BE2C (cell line): ENCODE results near the gene TEX13D.

ENCODE experiments used
- DNase-seq: peaks from one replicate; pipeline ENCODE4 v3.0.0-alpha.2; 2020
- H3K27me3 ChIP-seq: fragments of 250-450 bp; sonication (Bioruptor Pico); 2 replicates; pipeline ENCODE4 v1.5.1; 2020; ENCODE audit warnings: mild to moderate bottlenecking
- H3K36me3 ChIP-seq: fragments of 250-450 bp; sonication (Bioruptor Pico); 2 replicates; pipeline ENCODE4 v1.5.1; 2020; ENCODE audit warnings: mild to moderate bottlenecking
- H3K4me1 ChIP-seq: fragments of 250-450 bp; sonication (Bioruptor Pico); 2 replicates; pipeline ENCODE4 v1.5.1; 2020
- H3K4me3 ChIP-seq: 2 replicates; pipeline ENCODE4 v1.5.1; 2011; ENCODE audit warnings: low read depth, low read length
- H3K9me3 ChIP-seq: fragments of 250-450 bp; sonication (Bioruptor Pico); 2 replicates; pipeline ENCODE4 v1.5.1; 2020
- CTCF ChIP-seq: IDR thresholded peaks from 2 replicates; pipeline ENCODE4 v1.5.1; 2012; ENCODE audit warnings: mild to moderate bottlenecking, low read depth, low read length

TEX13D gene

GRCh38 chrX:124346117-124346876 lies 13.8 kb downstream of the TEX13D start, which contains the start of gene SH2D1A:
SH2D1A (plus strand) TSS chrX:124346563; CDS start chrX:124346643, 80 bp downstream.
- no peak within 1 kb of the TSS for H3K4me3 ChIP-seq
- no peaks in the 10 kb centered on the region for H3K36me3 ChIP-seq
- no peaks in the 10 kb centered on the region for H3K27me3 ChIP-seq
- no peak for DNase-seq
- H3K4me1 ChIP-seq = no peaks in the 10 kb centered on the region
- no peaks in the 10 kb centered on the region for H3K9me3 ChIP-seq
- TF ChIP-seq CTCF = no peak

GRCh38 chrX:124346877-124347241 lies 14.4 kb downstream of the TEX13D start:
- no peaks in the 10 kb centered on the region for H3K9me3 ChIP-seq
- H3K36me3 ChIP-seq = no peaks in the 10 kb centered on the region
- no peak overlapping the region for H3K4me3 ChIP-seq
- no peaks in the 10 kb centered on the region for H3K27me3 ChIP-seq
- TF ChIP-seq CTCF = no peak
- no peak for DNase-seq
- no peaks in the 10 kb centered on the region for H3K4me1 ChIP-seq

- no peaks in the 10 kb centered on the region for H3K9me3 ChIP-seq
- DNase-seq = no peak
- no peak for TF ChIP-seq CTCF
- H3K4me1 ChIP-seq = no peaks in the 10 kb centered on the region
- H3K27me3 ChIP-seq = no peaks in the 10 kb centered on the region
- H3K36me3 ChIP-seq = no peaks in the 10 kb centered on the region
- no peak overlapping the region for H3K4me3 ChIP-seq
Measured at GRCh38 chrX:124347242-124347641, 14.8 kb downstream of the TEX13D start.

GRCh38 chrX:124348182-124348581 lies 15.7 kb downstream of the TEX13D start:
- no peaks in the 10 kb centered on the region for H3K9me3 ChIP-seq
- no peak for DNase-seq
- TF ChIP-seq CTCF = no peak
- H3K4me1 ChIP-seq = no peaks in the 10 kb centered on the region
- H3K36me3 ChIP-seq = no peaks in the 10 kb centered on the region
- H3K27me3 ChIP-seq = no peaks in the 10 kb centered on the region
- H3K4me3 ChIP-seq = no peak overlapping the region

GRCh38 chrX:124348885-124349453 lies 16.5 kb downstream of the TEX13D start:
- Histone ChIP-seq H3K4me1 (no peaks in the 10 kb centered on the region), H3K9me3 (no peaks in the 10 kb centered on the region), H3K4me3 (no peak overlapping the region), H3K36me3 (no peaks in the 10 kb centered on the region), H3K27me3 (no peaks in the 10 kb centered on the region)
- TF ChIP-seq CTCF = no peak
- DNase-seq = no peak

GRCh38 chrX:124354648-124355047 lies 22.2 kb downstream of the TEX13D start:
- no peaks in the 10 kb centered on the region for H3K27me3 ChIP-seq
- H3K36me3 ChIP-seq = no peaks in the 10 kb centered on the region
- no peak overlapping the region for H3K4me3 ChIP-seq
- no peak for TF ChIP-seq CTCF
- H3K4me1 ChIP-seq = no peaks in the 10 kb centered on the region
- no peaks in the 10 kb centered on the region for H3K9me3 ChIP-seq
- DNase-seq = no peak
